Activated T-helper 17 cell treated with anti-CD3 and anti-CD28 coated beads, Interleukin-2, amount 50 U/mL, for 72 hours (primary cell): ENCODE results near the gene ARHGAP15. TPM values are rescaled to one million over a fixed set of nuclear protein-coding genes. Genes with fewer than 3 reads are reported as not detected.
A peak's percentile ranks its signal among the peaks of the same experiment; 100 is the strongest.

Experiments used
- ATAC-seq: fragments of 150-1000 bp; cut with Tn5 transposase; replicated peaks from 2 replicates; pipeline ENCODE4 v1.10.0; 2021; ENCODE audit warnings: mild to moderate bottlenecking, moderate library complexity
- H3K27ac Mint-ChIP-seq: one replicate; pipeline ENCODE4 v1.8.0; 2022; ENCODE audit warnings: mixed read lengths
- H3K27me3 Mint-ChIP-seq: one replicate; pipeline ENCODE4 v1.8.0; 2022; ENCODE audit warnings: mixed read lengths
- H3K36me3 Mint-ChIP-seq: one replicate; pipeline ENCODE4 v1.8.0; 2022; ENCODE audit warnings: low read depth, mild to moderate bottlenecking, mixed read lengths
- H3K4me1 Mint-ChIP-seq: one replicate; pipeline ENCODE4 v1.8.0; 2022; ENCODE audit warnings: mixed read lengths
- H3K4me3 Mint-ChIP-seq: one replicate; pipeline ENCODE4 v1.8.0; 2022; ENCODE audit warnings: mild to moderate bottlenecking, mixed read lengths
- H3K9me3 Mint-ChIP-seq: one replicate; pipeline ENCODE4 v1.8.0; 2022; ENCODE audit warnings: mixed read lengths
- total RNA-seq, 2 donors: library from RNA; stranded (reverse); gene quantifications; one replicate each; pipeline ENCODE4 v1.2.3, GENCODE V29; 2022

Gene ARHGAP15
- total RNA-seq, 2 donors from 2014 or later = 93.3 to 98.3 TPM

- peaks cover 7% of the 10 kb centered on the region for H3K9me3 Mint-ChIP-seq
- H3K4me1 Mint-ChIP-seq = peaks cover 22% of the 10 kb centered on the region
- ATAC-seq = no peak
- peak overlapping the region; percentile 62 for H3K27ac Mint-ChIP-seq
- no peak overlapping the region for H3K4me3 Mint-ChIP-seq
- peaks cover 55% of the 10 kb centered on the region for H3K36me3 Mint-ChIP-seq
- H3K27me3 Mint-ChIP-seq = no peaks in the 10 kb centered on the region
These were observed 80.6 kb downstream of the ARHGAP15 start for GRCh38 chr2:143209570-143210445.

- H3K9me3 Mint-ChIP-seq = peaks cover 7% of the 10 kb centered on the region
- no peak overlapping the region for H3K27ac Mint-ChIP-seq
- peaks cover 18% of the 10 kb centered on the region for H3K4me1 Mint-ChIP-seq
- peaks cover 52% of the 10 kb centered on the region for H3K36me3 Mint-ChIP-seq
- ATAC-seq = no peak
- H3K27me3 Mint-ChIP-seq = no peaks in the 10 kb centered on the region
- H3K4me3 Mint-ChIP-seq = no peak overlapping the region
These were observed 81.2 kb downstream of the ARHGAP15 start for GRCh38 chr2:143210446-143210819.

- peak overlapping the region; percentile 67 for H3K27ac Mint-ChIP-seq
- H3K36me3 Mint-ChIP-seq = peaks cover 52% of the 10 kb centered on the region
- H3K9me3 Mint-ChIP-seq = no peaks in the 10 kb centered on the region
- H3K4me1 Mint-ChIP-seq = peaks cover 31% of the 10 kb centered on the region
- H3K4me3 Mint-ChIP-seq = no peak overlapping the region
- H3K27me3 Mint-ChIP-seq = no peaks in the 10 kb centered on the region
- no peak for ATAC-seq
These were observed 88.4 kb downstream of the ARHGAP15 start for GRCh38 chr2:143217512-143218115.

- H3K27me3 Mint-ChIP-seq = no peaks in the 10 kb centered on the region
- H3K27ac Mint-ChIP-seq = peak overlapping the region; percentile 67
- H3K4me3 Mint-ChIP-seq = no peak overlapping the region
- peaks cover 45% of the 10 kb centered on the region for H3K36me3 Mint-ChIP-seq
- peaks cover 32% of the 10 kb centered on the region for H3K4me1 Mint-ChIP-seq
- no peaks in the 10 kb centered on the region for H3K9me3 Mint-ChIP-seq
- no peak for ATAC-seq
These were observed 89.4 kb downstream of the ARHGAP15 start for GRCh38 chr2:143218621-143219020.

- H3K36me3 Mint-ChIP-seq = peaks cover 41% of the 10 kb centered on the region
- H3K4me1 Mint-ChIP-seq = peaks cover 32% of the 10 kb centered on the region
- H3K27me3 Mint-ChIP-seq = no peaks in the 10 kb centered on the region
- H3K9me3 Mint-ChIP-seq = no peaks in the 10 kb centered on the region
- no peak for ATAC-seq
- no peak overlapping the region for H3K4me3 Mint-ChIP-seq
- H3K27ac Mint-ChIP-seq = no peak overlapping the region
These were observed 90.0 kb downstream of the ARHGAP15 start for GRCh38 chr2:143219266-143219665.

- Mint-ChIP-seq H3K27me3 (no peaks in the 10 kb centered on the region), H3K27ac (peak overlapping the region; percentile 4), H3K9me3 (no peaks in the 10 kb centered on the region), H3K4me3 (no peak overlapping the region), H3K4me1 (peaks cover 34% of the 10 kb centered on the region), H3K36me3 (peaks cover 21% of the 10 kb centered on the region)
- ATAC-seq = no peak
These were observed 94.3 kb downstream of the ARHGAP15 start for GRCh38 chr2:143223556-143223955.

GRCh38 chr2:143225931-143226330, 96.7 kb downstream of the ARHGAP15 start:
- ATAC-seq = no peak
- Mint-ChIP-seq H3K27me3 (no peaks in the 10 kb centered on the region), H3K36me3 (peaks cover 37% of the 10 kb centered on the region), H3K4me1 (peaks cover 29% of the 10 kb centered on the region), H3K9me3 (no peaks in the 10 kb centered on the region), H3K27ac (peak overlapping the region; percentile 82), H3K4me3 (peak overlapping the region; percentile 55)

- Mint-ChIP-seq H3K4me3 (peak overlapping the region; percentile 55), H3K4me1 (peaks cover 20% of the 10 kb centered on the region), H3K9me3 (peaks cover 5% of the 10 kb centered on the region), H3K36me3 (peaks cover 45% of the 10 kb centered on the region), H3K27ac (peak overlapping the region; percentile 82), H3K27me3 (no peaks in the 10 kb centered on the region)
- peak; percentile 61 for ATAC-seq
These were observed 97.7 kb downstream of the ARHGAP15 start for GRCh38 chr2:143226714-143227541.

GRCh38 chr2:143229411-143229810, 100.2 kb downstream of the ARHGAP15 start:
- H3K27ac Mint-ChIP-seq = no peak overlapping the region
- ATAC-seq = no peak
- H3K36me3 Mint-ChIP-seq = peaks cover 63% of the 10 kb centered on the region
- H3K4me3 Mint-ChIP-seq = no peak overlapping the region
- H3K9me3 Mint-ChIP-seq = peaks cover 6% of the 10 kb centered on the region
- no peaks in the 10 kb centered on the region for H3K27me3 Mint-ChIP-seq
- peaks cover 12% of the 10 kb centered on the region for H3K4me1 Mint-ChIP-seq

GRCh38 chr2:143229952-143230351, 100.7 kb downstream of the ARHGAP15 start:
- Mint-ChIP-seq H3K27ac (no peak overlapping the region), H3K4me1 (peaks cover 12% of the 10 kb centered on the region), H3K36me3 (peaks cover 68% of the 10 kb centered on the region), H3K4me3 (no peak overlapping the region), H3K9me3 (peaks cover 6% of the 10 kb centered on the region), H3K27me3 (no peaks in the 10 kb centered on the region)
- no peak for ATAC-seq

- no peak overlapping the region for H3K27ac Mint-ChIP-seq
- peaks cover 75% of the 10 kb centered on the region for H3K36me3 Mint-ChIP-seq
- H3K4me1 Mint-ChIP-seq = peaks cover 18% of the 10 kb centered on the region
- H3K27me3 Mint-ChIP-seq = no peaks in the 10 kb centered on the region
- ATAC-seq = no peak
- no peak overlapping the region for H3K4me3 Mint-ChIP-seq
- peaks cover 6% of the 10 kb centered on the region for H3K9me3 Mint-ChIP-seq
These were observed 101.5 kb downstream of the ARHGAP15 start for GRCh38 chr2:143230506-143231253.

GRCh38 chr2:143231254-143231645, 102.0 kb downstream of the ARHGAP15 start:
- Mint-ChIP-seq H3K4me3 (no peak overlapping the region), H3K4me1 (peaks cover 13% of the 10 kb centered on the region), H3K27ac (no peak overlapping the region), H3K9me3 (peaks cover 6% of the 10 kb centered on the region), H3K27me3 (no peaks in the 10 kb centered on the region), H3K36me3 (peaks cover 79% of the 10 kb centered on the region)
- ATAC-seq = no peak

GRCh38 chr2:143237146-143237777, 108.0 kb downstream of the ARHGAP15 start:
- Mint-ChIP-seq H3K27me3 (no peaks in the 10 kb centered on the region), H3K36me3 (peaks cover 65% of the 10 kb centered on the region), H3K9me3 (no peaks in the 10 kb centered on the region), H3K4me3 (no peak overlapping the region), H3K27ac (no peak overlapping the region), H3K4me1 (peaks cover 24% of the 10 kb centered on the region)
- no peak for ATAC-seq
